ENCODE data around the gene SLC3A2. TPM values are rescaled to one million over a fixed set of nuclear protein-coding genes. Genes with fewer than 3 reads are reported as not detected.

The SLC3A2 gene
- total and polyA plus RNA-seq, 2 of the 13 experiments (the other 11 are each of a cell fraction or from before 2014, with no cell fraction given), result 213 to 226 TPM

DNA sequence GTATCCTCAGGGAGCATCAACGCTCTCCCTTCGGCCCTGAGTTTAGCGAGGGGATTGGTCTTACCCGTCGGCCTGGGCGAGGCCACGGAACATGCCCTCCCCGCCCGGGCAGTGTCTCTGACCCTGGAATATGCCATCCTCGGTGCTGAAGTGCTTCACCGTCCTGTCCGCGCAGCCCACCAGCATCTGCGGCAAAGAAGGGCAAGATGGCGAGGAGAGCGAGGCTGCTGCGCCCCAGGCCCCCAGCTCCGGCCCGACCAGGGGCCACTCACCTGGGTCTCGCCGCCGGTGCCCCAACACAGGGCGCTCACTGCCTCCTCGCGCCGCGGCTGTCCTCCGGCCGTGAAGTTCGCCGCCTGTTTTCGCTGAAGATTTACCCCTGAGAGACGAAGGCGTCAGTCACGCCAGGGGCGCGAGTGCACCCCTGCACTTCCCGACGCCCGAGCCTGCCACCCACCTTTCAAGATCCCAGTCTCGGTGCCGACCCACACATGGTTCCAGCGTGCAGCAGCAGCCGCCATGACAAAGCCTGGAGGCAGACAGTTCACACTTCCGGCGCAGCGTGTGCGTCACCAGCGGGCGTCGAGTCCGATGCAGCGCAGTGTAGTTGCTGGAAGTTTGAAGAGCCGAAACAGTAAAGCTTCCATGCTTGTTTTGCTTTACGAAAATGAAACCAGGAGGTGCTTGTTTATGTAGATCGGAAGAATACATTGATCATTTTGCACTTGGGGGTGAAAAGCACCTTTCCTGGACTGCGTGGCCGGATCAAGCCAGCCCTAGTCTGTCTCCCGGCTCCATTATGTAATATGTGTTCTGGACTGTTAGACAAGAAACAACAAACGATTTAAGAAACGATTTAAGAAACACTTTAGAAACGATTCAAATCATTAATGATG is 41.4 kb upstream of the SLC3A2 start, which contains the start of gene WDR74 (continued):
- TF ChIP-seq, protein P1, sequence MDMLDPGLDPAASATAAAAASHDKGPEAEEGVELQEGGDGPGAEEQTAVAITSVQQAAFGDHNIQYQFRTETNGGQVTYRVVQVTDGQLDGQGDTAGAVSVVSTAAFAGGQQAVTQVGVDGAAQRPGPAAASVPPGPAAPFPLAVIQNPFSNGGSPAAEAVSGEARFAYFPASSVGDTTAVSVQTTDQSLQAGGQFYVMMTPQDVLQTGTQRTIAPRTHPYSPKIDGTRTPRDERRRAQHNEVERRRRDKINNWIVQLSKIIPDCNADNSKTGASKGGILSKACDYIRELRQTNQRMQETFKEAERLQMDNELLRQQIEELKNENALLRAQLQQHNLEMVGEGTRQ (IDR thresholded peaks at IDR 0.05; ENCODE audit: low read depth, low read length), result no peak
- TF ChIP-seq, protein P1 (CRISPR knock-in tag; IDR thresholded peaks at IDR 0.05; ENCODE audit: borderline replicate concordance), result peak; percentile 27; the same call in 1 of the 2 replicates
- peak; percentile 89 for TF ChIP-seq EED (CRISPR knock-in tag; IDR thresholded peaks at IDR 0.05)
- TF ChIP-seq ZNF850 (CRISPR knock-in tag; conservative IDR thresholded peaks at IDR 0.05), result no peak
- TF ChIP-seq, protein P2, sequence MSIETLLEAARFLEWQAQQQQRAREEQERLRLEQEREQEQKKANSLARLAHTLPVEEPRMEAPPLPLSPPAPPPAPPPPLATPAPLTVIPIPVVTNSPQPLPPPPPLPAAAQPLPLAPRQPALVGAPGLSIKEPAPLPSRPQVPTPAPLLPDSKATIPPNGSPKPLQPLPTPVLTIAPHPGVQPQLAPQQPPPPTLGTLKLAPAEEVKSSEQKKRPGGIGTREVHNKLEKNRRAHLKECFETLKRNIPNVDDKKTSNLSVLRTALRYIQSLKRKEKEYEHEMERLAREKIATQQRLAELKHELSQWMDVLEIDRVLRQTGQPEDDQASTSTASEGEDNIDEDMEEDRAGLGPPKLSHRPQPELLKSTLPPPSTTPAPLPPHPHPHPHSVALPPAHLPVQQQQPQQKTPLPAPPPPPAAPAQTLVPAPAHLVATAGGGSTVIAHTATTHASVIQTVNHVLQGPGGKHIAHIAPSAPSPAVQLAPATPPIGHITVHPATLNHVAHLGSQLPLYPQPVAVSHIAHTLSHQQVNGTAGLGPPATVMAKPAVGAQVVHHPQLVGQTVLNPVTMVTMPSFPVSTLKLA (IDR thresholded peaks at IDR 0.05), result peak; percentile 87
- TF ChIP-seq SAFB2 (CRISPR knock-in tag; IDR thresholded peaks at IDR 0.05; ENCODE audit: borderline replicate concordance, low read depth), result peak; percentile 86; the same call in 1 of the 2 replicates
- TF ChIP-seq ZFX (CRISPR knock-in tag; IDR thresholded peaks at IDR 0.05; ENCODE audit: low read depth), result peak; percentile 71
- TF ChIP-seq ZNF598 (CRISPR knock-in tag; IDR thresholded peaks at IDR 0.05; ENCODE audit: borderline replicate concordance), result peak; percentile 49; the same call in 1 of the 2 replicates
- TF ChIP-seq GATA4 (IDR thresholded peaks at IDR 0.05; ENCODE audit: borderline replicate concordance, low read depth), result peak; percentile 65; the same call in 1 of the 2 replicates
- peak; percentile 62; the same call in 1 of the 2 replicates for TF ChIP-seq NFYC (CRISPR knock-in tag; IDR thresholded peaks at IDR 0.05)
- peak; percentile 97 for TF ChIP-seq MXD3 (CRISPR knock-in tag; IDR thresholded peaks at IDR 0.05)
- TF ChIP-seq ZC3H4 (CRISPR knock-in tag; IDR thresholded peaks at IDR 0.05; ENCODE audit: borderline replicate concordance), result peak; percentile 83; the same call in 1 of the 2 replicates
- TF ChIP-seq SNAPC4 (CRISPR knock-in tag; IDR thresholded peaks at IDR 0.05), result peak; percentile 92; the same call in 1 of the 2 replicates
- peak; percentile 79; the same call in 1 of the 2 replicates for TF ChIP-seq ZNF782 (CRISPR knock-in tag; IDR thresholded peaks at IDR 0.05; ENCODE audit: borderline replicate concordance)
- peak; percentile 82; the same call in 1 of the 2 replicates for TF ChIP-seq ZNF343 (CRISPR knock-in tag; IDR thresholded peaks at IDR 0.05)
- peak; percentile 56; the same call in 1 of the 2 replicates for TF ChIP-seq ZNF510 (CRISPR knock-in tag; IDR thresholded peaks at IDR 0.05; ENCODE audit: low read depth)
- no peak for TF ChIP-seq ZNF513 (CRISPR knock-in tag; conservative IDR thresholded peaks at IDR 0.05)
